Mesenchymal stem cell (in vitro differentiated cells and primary cell): ENCODE results near the gene RHPN2.
"Not testable (repeated sequence)": the region's sequence is repeated elsewhere in the genome, so short reads cannot be mapped to it uniquely, and the experiment has no call there.

Source experiments
- DNase-seq: peaks from one replicate; pipeline ENCODE4 v3.0.0-alpha.2; 2013
- H2AFZ ChIP-seq: one replicate; pipeline ENCODE4 v1.6.1; 2013; ENCODE audit warnings: low read depth, mild to moderate bottlenecking, control low read depth, inconsistent platforms, low read length, moderate library complexity
- H2AK5ac ChIP-seq: 2 replicates; pipeline ENCODE4 v1.6.1; 2013; ENCODE audit warnings: low read length, moderate library complexity, mild to moderate bottlenecking, inconsistent platforms; ENCODE audit not compliant: severe bottlenecking
- H2BK120ac ChIP-seq: one replicate; pipeline ENCODE4 v1.6.1; 2013; ENCODE audit warnings: low read depth, mild to moderate bottlenecking, inconsistent platforms, low read length, moderate library complexity
- H2BK12ac ChIP-seq, 2 experiments: one replicate each; pipeline ENCODE4 v1.6.1; 2013; ENCODE audit warnings: inconsistent platforms in 2 of 2, low read length in 2 of 2, mild to moderate bottlenecking in 2 of 2, moderate library complexity in 2 of 2, control low read depth in 1 of 2
- H2BK15ac ChIP-seq: one replicate; pipeline ENCODE4 v1.6.1; 2013; ENCODE audit warnings: mild to moderate bottlenecking, low read depth, inconsistent platforms; ENCODE audit not compliant: poor library complexity, severe bottlenecking
- H2BK5ac ChIP-seq: 2 replicates; pipeline ENCODE4 v1.6.1; 2013; ENCODE audit warnings: low read depth, mild to moderate bottlenecking, low read length, control low read depth, inconsistent platforms; ENCODE audit not compliant: poor library complexity, severe bottlenecking
- H3K14ac ChIP-seq, 2 experiments: one replicate each; pipeline ENCODE4 v1.6.1; 2013; ENCODE audit warnings: inconsistent platforms in 2 of 2, low read length in 2 of 2, control low read depth in 1 of 2, mild to moderate bottlenecking in 1 of 2, moderate library complexity in 1 of 2
- H3K18ac ChIP-seq, 2 experiments: one replicate each; pipeline ENCODE4 v1.6.1; 2013; ENCODE audit warnings: inconsistent platforms in 2 of 2, low read length in 2 of 2, control low read depth in 1 of 2, low read depth in 1 of 2, mild to moderate bottlenecking in 1 of 2
- H3K23ac ChIP-seq, 2 experiments: one replicate each; pipeline ENCODE4 v1.6.1; 2013; ENCODE audit warnings: inconsistent platforms in 2 of 2, low read length in 2 of 2, mild to moderate bottlenecking in 2 of 2, moderate library complexity in 2 of 2, control low read depth in 1 of 2
- H3K27ac ChIP-seq: 2 replicates; pipeline ENCODE4 v1.5.1; 2013; ENCODE audit warnings: mild to moderate bottlenecking, moderate library complexity, low read length, control low read depth, inconsistent platforms; ENCODE audit not compliant: poor library complexity, severe bottlenecking
- H3K27me3 ChIP-seq, 2 experiments: 2 replicates each; pipeline versions ENCODE4 v1.6.1 to v1.7.0; 2013; ENCODE audit warnings: low read length in 2 of 2, mild to moderate bottlenecking in 2 of 2, moderate library complexity in 2 of 2, control low read depth in 1 of 2, inconsistent platforms in 1 of 2; ENCODE audit not compliant: control insufficient read depth in 1 of 2, insufficient read depth in 1 of 2
- H3K36me3 ChIP-seq, 2 experiments: 2 replicates each; pipeline versions ENCODE4 v1.6.1 to v1.7.0; 2013; ENCODE audit warnings: low read length in 2 of 2, control low read depth in 1 of 2, inconsistent platforms in 1 of 2, low read depth in 1 of 2, mild to moderate bottlenecking in 1 of 2; ENCODE audit not compliant: insufficient read depth in 2 of 2, control insufficient read depth in 1 of 2
- H3K4ac ChIP-seq, 2 experiments: one replicate each; pipeline ENCODE4 v1.6.1; 2013; ENCODE audit warnings: inconsistent platforms in 2 of 2, low read length in 2 of 2, mild to moderate bottlenecking in 2 of 2, moderate library complexity in 2 of 2, control low read depth in 1 of 2, low read depth in 1 of 2
- H3K4me1 ChIP-seq: 2 replicates; pipeline ENCODE4 v1.6.1; 2013; ENCODE audit warnings: low read depth, low read length, control low read depth; ENCODE audit not compliant: control insufficient read depth, insufficient read depth
- H3K4me2 ChIP-seq: 2 replicates; pipeline ENCODE4 v1.6.1; 2013; ENCODE audit warnings: low read length, mild to moderate bottlenecking, inconsistent platforms; ENCODE audit not compliant: poor library complexity, severe bottlenecking
- H3K4me3 ChIP-seq, 2 experiments: 2 replicates each; pipeline versions ENCODE4 v1.5.1 to v1.7.0; 2013; ENCODE audit warnings: low read length in 2 of 2, mild to moderate bottlenecking in 2 of 2, control low read depth in 1 of 2, low read depth in 1 of 2; ENCODE audit not compliant: insufficient read depth in 1 of 2
- H3K79me1 ChIP-seq: replicated peaks from 2 replicates; pipeline ENCODE4 v1.6.1; 2013; ENCODE audit warnings: mild to moderate bottlenecking, control low read depth, low read length, inconsistent platforms; ENCODE audit not compliant: poor library complexity, severe bottlenecking
- H3K9ac ChIP-seq: 2 replicates; pipeline ENCODE4 v1.7.0; 2013; ENCODE audit warnings: mild to moderate bottlenecking, low read length, moderate library complexity
- H3K9me3 ChIP-seq: 2 replicates; pipeline ENCODE4 v1.7.0; 2013; ENCODE audit warnings: mild to moderate bottlenecking, low read length; ENCODE audit not compliant: control insufficient read depth
- H4K8ac ChIP-seq: one replicate; pipeline ENCODE4 v1.6.1; 2013; ENCODE audit warnings: inconsistent platforms, mild to moderate bottlenecking, low read length, moderate library complexity
- H4K91ac ChIP-seq: one replicate; pipeline ENCODE4 v1.6.1; 2013; ENCODE audit warnings: mild to moderate bottlenecking, low read length, inconsistent platforms
- WGBS: methylation state at CpG from one replicate; pipeline ENCODE4 v1.1.7; 2013; ENCODE audit warnings: mixed read lengths; 5-methylcytosine and 5-hydroxymethylcytosine counted together

The RHPN2 gene

DNA sequence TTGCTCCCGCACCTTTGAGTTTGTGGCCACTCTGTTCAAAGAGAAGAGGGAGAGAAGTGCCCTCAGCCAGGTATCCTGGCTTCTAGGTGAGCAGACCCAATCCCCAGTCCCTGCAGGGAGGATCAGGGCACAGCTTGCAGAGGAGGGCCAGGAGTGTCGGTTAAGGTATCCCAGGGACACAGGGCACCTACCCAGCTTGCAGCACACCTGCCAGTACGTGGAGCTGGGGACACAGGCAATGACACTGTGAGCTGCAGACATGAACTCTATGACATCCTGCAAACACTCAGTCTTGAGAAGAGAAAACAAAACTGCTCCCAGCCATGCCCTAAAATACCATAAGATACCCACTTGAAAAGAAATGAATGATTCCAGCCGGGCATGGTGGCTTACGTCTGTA is 38.1 kb downstream of the RHPN2 start:
- not testable (repeated sequence) for H2BK120ac ChIP-seq, H2AFZ ChIP-seq, H2AK5ac ChIP-seq, H2BK5ac ChIP-seq, H3K9me3 ChIP-seq, H3K27ac ChIP-seq, DNase-seq, H3K14ac ChIP-seq, H3K23ac ChIP-seq, H4K91ac ChIP-seq, H3K27me3 ChIP-seq, H3K18ac ChIP-seq, H2BK12ac ChIP-seq, H3K4ac ChIP-seq, H2BK15ac ChIP-seq, H4K8ac ChIP-seq, H3K4me3 ChIP-seq, H3K9ac ChIP-seq, H3K4me2 ChIP-seq
- Histone ChIP-seq H3K4me1 (peaks cover 11% of the 10 kb centered on the region), H3K79me1 (peaks cover 38% of the 10 kb centered on the region), H3K36me3 (peaks cover 0 to 44% of the 10 kb centered on the region in 2 experiments)
- WGBS: 92% methylated on average over 5 of the region's 5 CpGs

DNA sequence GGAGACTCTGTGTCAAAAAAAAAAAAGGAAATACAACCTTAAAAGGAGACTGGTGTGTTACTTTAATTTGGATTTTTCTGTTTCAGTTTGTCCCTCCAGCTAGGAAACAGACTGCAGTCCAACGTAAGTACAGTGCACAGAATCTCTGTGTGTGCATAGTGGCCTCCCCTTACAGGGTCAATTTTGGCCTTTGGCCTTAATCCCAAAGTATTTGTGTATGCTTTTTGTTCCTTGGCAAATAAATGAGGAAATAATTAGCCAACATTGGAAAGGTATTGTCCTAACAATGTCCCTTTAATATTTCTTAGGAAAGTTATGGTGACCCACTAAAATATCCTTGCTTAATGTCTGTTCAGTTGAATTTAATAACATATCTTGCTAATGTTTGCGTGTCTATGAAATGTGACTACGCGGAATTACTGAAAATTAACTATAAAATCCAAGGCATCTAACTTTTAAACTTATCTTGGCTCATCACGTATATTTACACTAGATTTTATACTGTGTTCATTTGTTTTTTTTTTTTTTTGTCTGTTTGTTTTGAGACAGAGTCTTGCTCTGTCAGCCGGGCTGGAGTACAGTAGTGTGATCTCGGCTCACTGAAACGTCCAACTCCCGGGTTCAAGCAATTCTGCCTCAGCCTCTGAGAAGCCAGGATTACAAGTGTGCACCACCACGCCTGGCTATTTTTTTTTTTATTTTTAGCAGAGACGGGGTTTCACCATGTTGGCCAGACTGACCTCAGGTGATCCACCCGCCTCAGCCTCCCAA is 39.0 kb downstream of the RHPN2 start:
- not testable (repeated sequence) for H3K4me2 ChIP-seq, H3K4me3 ChIP-seq, H3K9ac ChIP-seq, H4K91ac ChIP-seq, H3K27ac ChIP-seq, H3K23ac ChIP-seq, H3K4ac ChIP-seq, H2AFZ ChIP-seq, H3K9me3 ChIP-seq, H2BK5ac ChIP-seq, H3K18ac ChIP-seq, H2BK12ac ChIP-seq, H4K8ac ChIP-seq, DNase-seq, H2BK120ac ChIP-seq, H2BK15ac ChIP-seq, H3K14ac ChIP-seq, H2AK5ac ChIP-seq, H3K27me3 ChIP-seq
- whole genome bisulfite sequencing: 98% methylated on average over 5 of the region's 12 CpGs
- Histone ChIP-seq H3K36me3 (peaks cover 0 to 43% of the 10 kb centered on the region in 2 experiments), H3K79me1 (peaks cover 34% of the 10 kb centered on the region), H3K4me1 (peaks cover 12% of the 10 kb centered on the region)

DNA sequence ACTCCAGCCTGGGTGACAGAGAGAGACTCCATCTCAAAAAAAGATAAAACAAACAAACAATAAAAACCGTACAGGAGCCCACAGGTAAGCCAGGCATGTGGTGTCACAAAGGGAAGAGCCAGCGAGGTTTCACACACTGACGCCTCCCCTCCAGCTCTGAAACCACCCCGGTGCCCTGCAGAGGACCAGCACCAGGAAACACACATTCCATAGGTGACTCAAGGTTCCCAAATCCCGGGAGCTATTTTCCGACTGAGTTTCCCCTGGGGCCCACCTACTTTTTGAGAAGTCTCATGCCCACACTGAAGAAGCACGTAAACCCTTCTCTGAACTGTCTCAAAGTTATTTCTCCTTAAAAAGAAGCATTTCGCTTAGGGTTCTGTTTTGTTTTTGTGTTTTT is 40.3 kb downstream of the RHPN2 start:
- Histone ChIP-seq H3K4me2 (no peak overlapping the region), H3K79me1 (peaks cover 26% of the 10 kb centered on the region), H2BK12ac (no peak overlapping the region), H3K23ac (no peak overlapping the region), H3K27me3 (no peaks in the 10 kb centered on the region), H3K18ac (no peak overlapping the region), H3K9me3 (no peaks in the 10 kb centered on the region), H4K8ac (no peak overlapping the region), H3K36me3 (peaks cover 0 to 44% of the 10 kb centered on the region in 2 experiments), H3K14ac (no peak overlapping the region), H3K4ac (no peak overlapping the region), H2AFZ (no peak overlapping the region), H2BK120ac (no peak overlapping the region), H3K27ac (no peak overlapping the region), H3K4me1 (peaks cover 12% of the 10 kb centered on the region), H3K9ac (no peak overlapping the region), H4K91ac (no peak overlapping the region), H2AK5ac (no peak overlapping the region), H2BK15ac (no peak overlapping the region), H2BK5ac (no peak overlapping the region), H3K4me3 (no peak overlapping the region)
- DNase-seq: no peak
- WGBS: 91% methylated on average over 6 of the region's 8 CpGs

DNA sequence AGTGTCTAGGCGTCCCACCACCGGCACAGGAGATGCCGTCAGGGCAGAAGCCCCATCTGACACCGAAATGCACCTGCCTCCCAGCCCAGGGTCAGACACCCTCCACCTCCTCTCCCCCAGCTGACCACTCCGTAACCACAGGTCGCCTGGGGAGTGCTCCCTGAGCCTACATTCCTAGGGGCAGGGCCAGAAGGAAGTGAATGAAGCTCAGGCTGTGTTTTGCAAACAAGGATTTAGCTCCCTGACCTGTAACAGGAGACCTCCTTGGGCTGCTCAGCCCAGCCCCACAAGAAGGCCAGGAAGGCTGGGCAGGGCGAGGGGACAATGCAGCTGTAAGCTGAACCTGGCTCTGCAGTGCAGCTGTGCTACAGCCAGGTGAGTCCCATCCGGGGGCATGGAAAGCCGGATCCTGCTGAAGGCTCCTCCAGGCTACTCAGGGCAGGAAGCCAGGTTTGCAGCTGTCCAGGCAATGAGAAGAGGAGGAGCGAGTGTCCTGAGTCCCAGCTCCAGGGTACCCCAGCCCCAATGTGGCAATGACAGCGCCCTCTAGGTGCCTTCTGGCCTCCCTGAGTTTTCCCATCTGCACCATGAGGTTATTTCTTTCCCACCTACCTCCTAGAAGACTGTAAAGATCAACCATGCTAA is 42.1 kb downstream of the RHPN2 start:
- Histone ChIP-seq H2BK120ac (no peak overlapping the region), H2AK5ac (no peak overlapping the region), H3K27ac (no peak overlapping the region), H3K27me3 (no peaks in the 10 kb centered on the region), H3K23ac (no peak overlapping the region), H3K9ac (no peak overlapping the region), H4K8ac (no peak overlapping the region), H3K9me3 (no peaks in the 10 kb centered on the region), H3K4me1 (peaks cover 12% of the 10 kb centered on the region), H3K4me3 (no peak overlapping the region), H2AFZ (no peak overlapping the region), H3K36me3 (peaks cover 0 to 47% of the 10 kb centered on the region in 2 experiments), H3K14ac (no peak overlapping the region), H2BK5ac (no peak overlapping the region), H2BK15ac (no peak overlapping the region), H3K18ac (no peak overlapping the region), H3K4me2 (no peak overlapping the region), H3K79me1 (peaks cover 25% of the 10 kb centered on the region), H3K4ac (no peak overlapping the region), H2BK12ac (no peak overlapping the region), H4K91ac (no peak overlapping the region)
- no peak for DNase-seq
- 57% methylated on average over 11 of the region's 11 CpGs for WGBS
